Endothelial cell of umbilical vein (primary cell): ENCODE data around the gene GPD2. TPM values are rescaled to one million over a fixed set of nuclear protein-coding genes. Genes with fewer than 3 reads are reported as not detected.

Experiments
- BruUV-seq: library from RNA; stranded (reverse); fragments of 400-500 nt; replicated peaks from 2 replicates; lab custom pipeline; 2021; lab: Mats Ljungman, UMichigan
- CTCF ChIA-PET: fragments of 300-600, 350-600 bp; sonication (Branson Sonifier 250); formaldehyde crosslinking; loops from one replicate; lab custom pipeline; 2021; ENCODE audit warnings: antibody characterized with exemption, inconsistent platforms; lab: Charles Lee
- POLR2A ChIA-PET: fragments of 300-600, 350-600 bp; sonication (Branson Sonifier 250); formaldehyde crosslinking; loops from one replicate; lab custom pipeline; 2021; ENCODE audit warnings: antibody characterized with exemption, inconsistent platforms; lab: Charles Lee
- DNase-seq: peaks from one replicate; pipeline ENCODE4 v3.0.0-alpha.2; 2011; ENCODE audit warnings: low read depth, low spot score
- FAIRE-seq: peaks from 2 replicates; lab custom pipeline; 2011; peaks lifted over from hg19 to GRCh38; lab: Jason Lieb, UNC
- H2AFZ ChIP-seq: 2 replicates; pipeline ENCODE4 v1.6.0; 2012; ENCODE audit warnings: low read depth, low read length, control low read depth, inconsistent platforms
- H3K27ac ChIP-seq: 2 replicates; pipeline ENCODE4 v1.5.1; 2011; ENCODE audit warnings: low read depth, mild to moderate bottlenecking, control low read depth, low read length, moderate library complexity; ENCODE audit not compliant: insufficient read depth
- H3K27me3 ChIP-seq, 2 experiments: 2 replicates each; pipeline versions ENCODE4 v1.6.0 to v1.6.1; 2011; ENCODE audit warnings: low read length in 2 of 2, mixed read lengths in 1 of 2; ENCODE audit not compliant: control insufficient read depth in 2 of 2, insufficient read depth in 2 of 2
- H3K36me3 ChIP-seq, 2 experiments: 2 replicates in 1 of 2; 3 replicates in 1 of 2; pipeline ENCODE4 v1.5.1; 2011; ENCODE audit warnings: low read length in 2 of 2, mild to moderate bottlenecking in 1 of 2, moderate library complexity in 1 of 2; ENCODE audit not compliant: control insufficient read depth in 2 of 2, insufficient read depth in 2 of 2; ENCODE audit errors: extremely low read depth in 1 of 2
- H3K4me1 ChIP-seq: 3 replicates; pipeline ENCODE4 v1.5.1; 2011; ENCODE audit warnings: mild to moderate bottlenecking, low read length; ENCODE audit not compliant: control insufficient read depth, insufficient read depth; ENCODE audit errors: extremely low read depth
- H3K4me2 ChIP-seq: 2 replicates; pipeline ENCODE4 v1.6.1; 2011; ENCODE audit warnings: low read length, control low read depth, mixed read lengths; ENCODE audit not compliant: insufficient read depth
- H3K4me3 ChIP-seq, 3 experiments: fragments of 200-600 bp in 1 of 3; sonication (generic), shearing (Covaris generic) in 1 of 3; replicated peaks in 1 of 3; 2 replicates each; pipeline ENCODE4 v1.5.1; 2011 to 2016; ENCODE audit warnings: control low read depth in 3 of 3, low read length in 3 of 3, mild to moderate bottlenecking in 2 of 3, inconsistent platforms in 1 of 3, low read depth in 1 of 3, moderate library complexity in 1 of 3; ENCODE audit not compliant: insufficient read depth in 1 of 3
- H3K79me2 ChIP-seq: 2 replicates; pipeline ENCODE4 v1.6.0; 2012; ENCODE audit warnings: low read length, inconsistent platforms; ENCODE audit not compliant: control insufficient read depth, insufficient read depth
- H3K9ac ChIP-seq: replicated peaks from 2 replicates; pipeline ENCODE3; 2011; ENCODE audit warnings: low read length, control low read depth; ENCODE audit not compliant: insufficient read depth; ENCODE audit errors: extremely low read depth
- H3K9me1 ChIP-seq: replicated peaks from 3 replicates; pipeline ENCODE4 v1.6.0; 2011; ENCODE audit warnings: mild to moderate bottlenecking, low read length; ENCODE audit not compliant: control insufficient read depth, insufficient read depth; ENCODE audit errors: extremely low read depth
- H3K9me3 ChIP-seq: replicated peaks from 2 replicates; pipeline ENCODE4 v1.5.1; 2012; ENCODE audit warnings: low read length, inconsistent platforms; ENCODE audit not compliant: control insufficient read depth, insufficient read depth
- H4K20me1 ChIP-seq: replicated peaks from 2 replicates; pipeline ENCODE3; 2011; ENCODE audit warnings: mild to moderate bottlenecking, low read length; ENCODE audit not compliant: control insufficient read depth, insufficient read depth; ENCODE audit errors: extremely low read depth
- CTCF ChIP-seq, 2 donors: IDR thresholded peaks; 1 replicate in 1 of 2; 2 replicates in 1 of 2; pipeline ENCODE4 v1.5.1; 2011; ENCODE audit warnings: low read length in 2 of 2, mild to moderate bottlenecking in 2 of 2, moderate library complexity in 2 of 2, control low read depth in 1 of 2, inconsistent platforms in 1 of 2, low read depth in 1 of 2; ENCODE audit not compliant: insufficient read depth in 1 of 2; ENCODE audit errors: extremely low read depth in 1 of 2
- EZH2 ChIP-seq: IDR thresholded peaks from 2 replicates; pipeline ENCODE4 v1.6.1; 2012; ENCODE audit warnings: borderline replicate concordance, low read depth, mild to moderate bottlenecking, moderate library complexity, low read length, inconsistent platforms; ENCODE audit not compliant: severe bottlenecking
- FOS ChIP-seq: IDR thresholded peaks from 2 replicates; pipeline ENCODE4 v1.6.1; 2011; ENCODE audit warnings: mild to moderate bottlenecking, low read length, moderate library complexity, borderline replicate concordance; ENCODE audit not compliant: insufficient read depth
- GATA2 ChIP-seq: IDR thresholded peaks from 2 replicates; pipeline ENCODE4 v1.7.0; 2011; ENCODE audit warnings: low read depth, mild to moderate bottlenecking, moderate library complexity, mixed read lengths, low read length; ENCODE audit not compliant: insufficient read length, insufficient read depth
- JUN ChIP-seq: IDR thresholded peaks from 2 replicates; pipeline ENCODE4 v1.6.1; 2011; ENCODE audit warnings: borderline replicate concordance, low read depth; ENCODE audit not compliant: insufficient read length, insufficient read depth
- MAX ChIP-seq: IDR thresholded peaks from 2 replicates; pipeline ENCODE4 v1.6.1; 2011; ENCODE audit not compliant: insufficient read depth, insufficient read length
- MYC ChIP-seq: IDR thresholded peaks from one replicate; pipeline ENCODE4 v1.6.1; 2011; ENCODE audit warnings: mild to moderate bottlenecking, low read depth, low read length
- POLR2A ChIP-seq: IDR thresholded peaks from 2 replicates; pipeline ENCODE4 v1.6.1; 2012; ENCODE audit warnings: low read depth, mild to moderate bottlenecking, control low read depth, low read length
- POLR2AphosphoS5 ChIP-seq: IDR thresholded peaks from 2 replicates; pipeline ENCODE4 v1.6.1; 2012; ENCODE audit warnings: low read depth, mild to moderate bottlenecking, control low read depth, low read length, moderate library complexity; ENCODE audit not compliant: insufficient read depth
- dilution Hi-C: fragments of 300-500 bp; cut with MboI; formaldehyde crosslinking; loops from one replicate; pipeline ENCODE4 v1.15.0; 2019; ENCODE audit warnings: low sequenced_read_pairs; ENCODE audit not compliant: extremely low pct_ligation_motif_present
- intact Hi-C: fragments of 100-400 bp; cut with micrococcal nuclease; formaldehyde crosslinking; loops from one replicate; pipeline ENCODE4 v1.10.0; 2022
- polyA plus RNA-seq, 4 experiments: library from polyadenylated mRNA; depleted of rRNA in 3 of 4; stranded (reverse) in 3 of 4; unstranded in 1 of 4; fragments of >200 nt; gene quantifications; 2 replicates each; pipeline versions ENCODE4 v1.2.1 to v1.2.3, GENCODE V29; 2011 to 2012; ENCODE audit warnings: missing spikeins in 1 of 4
- total RNA-seq: library from RNA; stranded (reverse); gene quantifications from 2 replicates; pipeline ENCODE4 v1.2.3, GENCODE V29; 2021

The GPD2 gene
- total and polyA plus RNA-seq, 2 donors (not counting 3 experiments of a cell fraction or from before 2014, with no cell fraction given) = 6.6 to 37.0 TPM

DNA sequence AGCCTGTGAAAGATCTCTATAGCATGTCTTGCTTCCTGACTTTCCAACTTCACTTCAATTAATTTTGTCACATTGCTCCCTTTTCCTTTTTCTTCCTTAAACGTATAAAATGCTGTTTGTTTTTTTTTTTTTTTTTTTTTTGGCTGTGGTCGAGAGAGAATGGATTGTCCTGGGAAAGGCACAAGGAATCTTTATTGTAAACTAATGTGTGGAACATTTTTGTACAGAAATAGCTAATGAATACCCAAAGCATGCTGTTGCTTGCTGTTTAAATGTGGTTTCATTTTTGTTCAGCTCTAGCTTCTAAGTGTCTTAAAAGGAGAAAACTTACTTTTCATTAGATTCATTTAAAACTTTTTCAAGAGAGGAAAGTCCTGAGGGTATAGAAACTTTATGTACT, 105.5 kb downstream of the GPD2 start:
- Histone ChIP-seq H2AFZ (no peak overlapping the region), H3K9me1 (no peaks in the 10 kb centered on the region), H3K4me1 (no peaks in the 10 kb centered on the region), H3K9me3 (no peaks in the 10 kb centered on the region), H3K36me3 (no peaks in the 10 kb centered on the region), H3K27me3 (no peaks in the 10 kb centered on the region), H3K4me2 (no peak overlapping the region), H4K20me1 (no peaks in the 10 kb centered on the region), H3K9ac (no peak overlapping the region), H3K4me3 (no peak overlapping the region), H3K27ac (no peak overlapping the region), H3K79me2 (no peaks in the 10 kb centered on the region)
- DNase-seq = no peak
- no peak for TF ChIP-seq CTCF (IDR thresholded peaks at IDR 0.05; ENCODE audit: extremely low read depth in 1 of 2, insufficient read depth in 1 of 2, low read depth in 1 of 2, low read length in 2 of 2)
- no peak for TF ChIP-seq FOS
- TF ChIP-seq JUN = no peak
- TF ChIP-seq MYC = no peak
- no peak for TF ChIP-seq MAX
- ChIA-PET POLR2A (no interaction called here), CTCF (interaction anchor here (1.0 kb wide), 1 partner anchor 11 kb away, joined by 3 read pairs; no protein-coding TSS in a partner anchor)
- intact Hi-C loops (no loop called here), dilution Hi-C loops (no loop called here)
- BruUV-seq = no TSS peak
- FAIRE-seq = no peak

DNA sequence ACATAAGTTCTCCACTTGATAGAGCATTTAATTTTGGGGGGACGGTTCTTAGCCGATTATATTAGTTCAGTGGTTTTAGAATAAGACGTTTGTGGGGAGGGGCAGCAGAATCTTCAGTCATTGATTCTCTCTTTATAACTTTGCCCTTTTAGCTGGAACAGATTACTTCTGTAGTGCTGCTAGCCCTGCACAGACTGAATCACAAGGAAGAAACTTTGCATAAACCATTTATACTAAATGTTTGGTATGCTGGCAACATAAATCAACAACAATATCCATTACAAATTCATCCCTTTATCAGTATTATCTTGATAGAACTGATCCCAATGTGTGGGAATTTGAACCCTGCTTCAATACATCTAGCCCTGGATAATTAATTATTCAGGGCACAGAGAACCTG, 112.2 kb downstream of the GPD2 start:
- H3K4me1 ChIP-seq = no peaks in the 10 kb centered on the region
- H2AFZ ChIP-seq = no peak overlapping the region
- no peak overlapping the region for H3K27ac ChIP-seq
- no peak overlapping the region for H3K4me2 ChIP-seq
- FAIRE-seq (no peak), DNase-seq (no peak)
- CTCF ChIA-PET = no interaction called here
- no peak overlapping the region for H3K4me3 ChIP-seq
- no peaks in the 10 kb centered on the region for H3K9me1 ChIP-seq
- dilution Hi-C loops = no loop called here
- no peaks in the 10 kb centered on the region for H4K20me1 ChIP-seq
- no peaks in the 10 kb centered on the region for H3K36me3 ChIP-seq
- no peak for TF ChIP-seq MAX
- no peak for TF ChIP-seq GATA2
- no peak for TF ChIP-seq FOS
- TF ChIP-seq EZH2 = no peak
- no peak for TF ChIP-seq POLR2A
- no peak for TF ChIP-seq JUN
- TF ChIP-seq MYC = no peak
- TF ChIP-seq CTCF (IDR thresholded peaks at IDR 0.05; ENCODE audit: extremely low read depth in 1 of 2, insufficient read depth in 1 of 2, low read depth in 1 of 2, low read length in 2 of 2) = no peak
- TF ChIP-seq POLR2AphosphoS5 = no peak
- H3K9me3 ChIP-seq = no peaks in the 10 kb centered on the region
- H3K27me3 ChIP-seq = no peaks in the 10 kb centered on the region
- POLR2A ChIA-PET = no interaction called here
- BruUV-seq = no TSS peak
- H3K79me2 ChIP-seq = no peaks in the 10 kb centered on the region
- intact Hi-C loops = no loop called here
- no peak overlapping the region for H3K9ac ChIP-seq
